Activated CD4-positive, alpha-beta memory T cell treated with anti-CD3 and anti-CD28 coated beads, Interleukin-2, amount 10 ng/mL, durations not matched to agents 7 days and 5 days (primary cell): ENCODE data around the gene NFIX. TPM values are rescaled to one million over a fixed set of nuclear protein-coding genes. Genes with fewer than 3 reads are reported as not detected.

Source experiments
- CTCF ChIA-PET: fragments of 350-600 bp; sonication (Branson Sonifier 250); formaldehyde crosslinking; loops from one replicate; lab custom pipeline; 2021; ENCODE audit warnings: antibody characterized with exemption, inconsistent platforms; lab: Charles Lee
- POLR2A ChIA-PET: fragments of 350-600 bp; sonication (Branson Sonifier 250); formaldehyde crosslinking; loops from one replicate; lab custom pipeline; 2021; ENCODE audit warnings: antibody characterized with exemption; lab: Charles Lee
- DNase-seq: peaks from one replicate; pipeline ENCODE4 v3.0.0-alpha.2; 2020
- H3K27ac Mint-ChIP-seq: one replicate; pipeline ENCODE4 v1.8.0; 2021; ENCODE audit warnings: mild to moderate bottlenecking, mixed read lengths
- H3K27me3 Mint-ChIP-seq: one replicate; pipeline ENCODE4 v1.8.0; 2021; ENCODE audit warnings: mixed read lengths
- H3K36me3 Mint-ChIP-seq: one replicate; pipeline ENCODE4 v1.8.0; 2021; ENCODE audit warnings: low read depth, mixed read lengths
- H3K4me1 Mint-ChIP-seq: one replicate; pipeline ENCODE4 v1.8.0; 2021; ENCODE audit warnings: mixed read lengths
- H3K4me3 Mint-ChIP-seq: one replicate; pipeline ENCODE4 v1.8.0; 2021; ENCODE audit warnings: mild to moderate bottlenecking, mixed read lengths
- H3K9me3 Mint-ChIP-seq: one replicate; pipeline ENCODE4 v1.8.0; 2021; ENCODE audit warnings: mixed read lengths
- total RNA-seq, 2 experiments: library from RNA; stranded (reverse); gene quantifications; one replicate each; pipeline ENCODE4 v1.2.3, GENCODE V29; 2021

NFIX gene
- total RNA-seq, 2 experiments from 2014 or later = 0.05 TPM; not detected in 1

- H3K27me3 Mint-ChIP-seq = peaks cover 64% of the 10 kb centered on the region
- H3K4me1 Mint-ChIP-seq = peaks cover 18% of the 10 kb centered on the region
- H3K36me3 Mint-ChIP-seq = no peaks in the 10 kb centered on the region
- DNase-seq = no peak
- H3K4me3 Mint-ChIP-seq = no peak overlapping the region
- H3K27ac Mint-ChIP-seq = peak overlapping the region; percentile 24
- ChIA-PET POLR2A (interaction anchor here (1.2 kb wide), 1 partner anchor 45 kb away, joined by 3 read pairs; no protein-coding TSS in a partner anchor), CTCF (no interaction called here)
- no peaks in the 10 kb centered on the region for H3K9me3 Mint-ChIP-seq
Observed at GRCh38 chr19:13024126-13024950, 29.1 kb downstream of the NFIX start.

- Mint-ChIP-seq H3K27ac (no peak overlapping the region), H3K36me3 (no peaks in the 10 kb centered on the region), H3K9me3 (no peaks in the 10 kb centered on the region), H3K4me1 (peaks cover 18% of the 10 kb centered on the region), H3K27me3 (peaks cover 59% of the 10 kb centered on the region), H3K4me3 (no peak overlapping the region)
- ChIA-PET POLR2A (no interaction called here), CTCF (no interaction called here)
- DNase-seq = no peak
Observed at GRCh38 chr19:13024951-13025697, 29.8 kb downstream of the NFIX start.

GRCh38 chr19:13025819-13026456, 30.7 kb downstream of the NFIX start:
- Mint-ChIP-seq H3K4me3 (no peak overlapping the region), H3K36me3 (no peaks in the 10 kb centered on the region), H3K27ac (no peak overlapping the region), H3K4me1 (peaks cover 18% of the 10 kb centered on the region), H3K9me3 (no peaks in the 10 kb centered on the region), H3K27me3 (peaks cover 55% of the 10 kb centered on the region)
- POLR2A ChIA-PET = no interaction called here
- DNase-seq = no peak
- CTCF ChIA-PET = no interaction called here

- no peaks in the 10 kb centered on the region for H3K36me3 Mint-ChIP-seq
- no peak overlapping the region for H3K27ac Mint-ChIP-seq
- no peaks in the 10 kb centered on the region for H3K9me3 Mint-ChIP-seq
- no peak overlapping the region for H3K4me3 Mint-ChIP-seq
- ChIA-PET CTCF (interaction anchor here (1.0 kb wide), 1 partner anchor 61 kb away, joined by 3 read pairs; no protein-coding TSS in a partner anchor), POLR2A (no interaction called here)
- DNase-seq = no peak
- peaks cover 49% of the 10 kb centered on the region for H3K27me3 Mint-ChIP-seq
- H3K4me1 Mint-ChIP-seq = peaks cover 18% of the 10 kb centered on the region
Observed at GRCh38 chr19:13026462-13027370, 31.4 kb downstream of the NFIX start.

- Mint-ChIP-seq H3K4me1 (peaks cover 15% of the 10 kb centered on the region), H3K4me3 (no peak overlapping the region), H3K27ac (no peak overlapping the region), H3K27me3 (peaks cover 41% of the 10 kb centered on the region), H3K9me3 (no peaks in the 10 kb centered on the region), H3K36me3 (no peaks in the 10 kb centered on the region)
- ChIA-PET POLR2A (no interaction called here), CTCF (interaction anchor here (1.0 kb wide), 1 partner anchor 62 kb away, joined by 3 read pairs; no protein-coding TSS in a partner anchor)
- no peak for DNase-seq
Observed at GRCh38 chr19:13027557-13027956, 32.3 kb downstream of the NFIX start.

GRCh38 chr19:13028027-13028426, 32.8 kb downstream of the NFIX start:
- H3K4me1 Mint-ChIP-seq = peaks cover 12% of the 10 kb centered on the region
- CTCF ChIA-PET = interaction anchor here (1.2 to 3.3 kb wide), 3 partner anchors 50 to 66 kb away, joined by 7 to 23 read pairs (median 7); no protein-coding TSS in a partner anchor
- H3K9me3 Mint-ChIP-seq = no peaks in the 10 kb centered on the region

GRCh38 chr19:13029301-13029880, 34.1 kb downstream of the NFIX start:
- no peaks in the 10 kb centered on the region for H3K36me3 Mint-ChIP-seq
- H3K9me3 Mint-ChIP-seq = no peaks in the 10 kb centered on the region
- no peak overlapping the region for H3K4me3 Mint-ChIP-seq
- no peak for DNase-seq
- CTCF ChIA-PET = interaction anchor here (0.8 to 3.3 kb wide), 6 partner anchors 15 to 65 kb away, joined by 3 to 23 read pairs (median 7); no protein-coding TSS in a partner anchor
- POLR2A ChIA-PET = no interaction called here
- H3K27ac Mint-ChIP-seq = no peak overlapping the region
- peaks cover 29% of the 10 kb centered on the region for H3K27me3 Mint-ChIP-seq
- peaks cover 3% of the 10 kb centered on the region for H3K4me1 Mint-ChIP-seq

More at GRCh38 chr19:13028027-13028426, 32.8 kb downstream of the NFIX start:
- POLR2A ChIA-PET = no interaction called here
- no peaks in the 10 kb centered on the region for H3K36me3 Mint-ChIP-seq
- H3K27me3 Mint-ChIP-seq = peaks cover 38% of the 10 kb centered on the region
- H3K27ac Mint-ChIP-seq = no peak overlapping the region
- H3K4me3 Mint-ChIP-seq = no peak overlapping the region
- DNase-seq = no peak

GRCh38 chr19:13029893-13030292, 34.6 kb downstream of the NFIX start:
- Mint-ChIP-seq H3K36me3 (no peaks in the 10 kb centered on the region), H3K4me3 (no peak overlapping the region), H3K27ac (no peak overlapping the region), H3K9me3 (no peaks in the 10 kb centered on the region), H3K27me3 (peaks cover 24% of the 10 kb centered on the region), H3K4me1 (no peaks in the 10 kb centered on the region)
- DNase-seq = peak; percentile 25
- CTCF ChIA-PET = interaction anchor here (0.8 to 3.3 kb wide), 6 partner anchors 14 to 65 kb away, joined by 3 to 23 read pairs (median 9); no protein-coding TSS in a partner anchor
- POLR2A ChIA-PET = no interaction called here

GRCh38 chr19:13031917-13032623, 36.8 kb downstream of the NFIX start:
- ChIA-PET CTCF (interaction anchor here (1.1 to 3.6 kb wide), 5 partner anchors 13 to 147 kb away, joined by 3 to 25 read pairs (median 8); no protein-coding TSS in a partner anchor), POLR2A (no interaction called here)
- Mint-ChIP-seq H3K4me3 (no peak overlapping the region), H3K27me3 (peaks cover 7% of the 10 kb centered on the region), H3K9me3 (no peaks in the 10 kb centered on the region), H3K36me3 (no peaks in the 10 kb centered on the region), H3K27ac (no peak overlapping the region), H3K4me1 (no peaks in the 10 kb centered on the region)
- DNase-seq = no peak

GRCh38 chr19:13032837-13033236, 37.6 kb downstream of the NFIX start:
- Mint-ChIP-seq H3K9me3 (no peaks in the 10 kb centered on the region), H3K27me3 (peaks cover 7% of the 10 kb centered on the region), H3K4me3 (no peak overlapping the region), H3K4me1 (peaks cover 2% of the 10 kb centered on the region), H3K27ac (no peak overlapping the region), H3K36me3 (no peaks in the 10 kb centered on the region)
- DNase-seq = no peak
- ChIA-PET POLR2A (no interaction called here), CTCF (interaction anchor here (1.0 to 3.6 kb wide), 9 partner anchors 12 to 67 kb away, joined by 3 to 25 read pairs (median 4); no protein-coding TSS in a partner anchor)

GRCh38 chr19:13033244-13033643, 38.0 kb downstream of the NFIX start:
- Mint-ChIP-seq H3K27ac (no peak overlapping the region), H3K27me3 (peaks cover 7% of the 10 kb centered on the region), H3K4me3 (no peak overlapping the region), H3K4me1 (peaks cover 2% of the 10 kb centered on the region), H3K9me3 (no peaks in the 10 kb centered on the region), H3K36me3 (no peaks in the 10 kb centered on the region)
- no peak for DNase-seq
- POLR2A ChIA-PET = no interaction called here
- CTCF ChIA-PET = interaction anchor here (0.9 to 3.6 kb wide), 14 partner anchors 12 to 68 kb away, joined by 3 to 25 read pairs (median 4); no protein-coding TSS in a partner anchor
